ENCODE measurements around the gene COX4I1. TPM values are rescaled to one million over a fixed set of nuclear protein-coding genes. Genes with fewer than 3 reads are reported as not detected.

COX4I1 gene
- polyA plus RNA-seq, 3 donors: 985 to 1,312 (median 1,132) TPM

DNA sequence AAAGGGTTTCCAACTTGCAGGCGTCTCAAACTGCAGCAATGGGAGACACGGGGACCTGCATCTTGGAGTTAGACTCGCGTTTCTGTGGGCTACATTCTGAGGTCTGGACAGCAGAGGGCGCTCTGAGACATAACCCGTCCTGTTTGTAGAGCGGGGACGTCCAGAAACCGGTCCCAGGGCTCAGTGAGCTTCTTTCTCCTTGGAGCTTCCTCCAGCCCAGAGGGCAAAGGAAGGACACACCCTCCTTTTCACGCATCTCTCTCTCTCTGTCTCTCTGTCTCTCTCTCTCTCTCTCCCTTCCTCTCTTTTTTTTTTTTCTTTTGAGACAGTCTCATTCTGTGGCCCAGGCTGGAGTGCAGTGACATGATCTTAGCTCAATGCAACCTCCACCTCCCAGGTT lies 19.8 kb downstream of the COX4I1 start:
- 1% methylated on average over 9 of the region's 10 CpGs for WGBS (ENCODE audit: insufficient coverage)
- H3K4me3 Mint-ChIP-seq: peak overlapping the region in 1 of 2 donors; percentile 26
- peaks cover 13% of the 10 kb centered on the region for H3K4me1 Mint-ChIP-seq
- no peak overlapping the region for H3K27ac ChIP-seq (ENCODE audit: low read depth in 1 of 2, low read length in 2 of 2)
- TF ChIP-seq, protein P1, sequence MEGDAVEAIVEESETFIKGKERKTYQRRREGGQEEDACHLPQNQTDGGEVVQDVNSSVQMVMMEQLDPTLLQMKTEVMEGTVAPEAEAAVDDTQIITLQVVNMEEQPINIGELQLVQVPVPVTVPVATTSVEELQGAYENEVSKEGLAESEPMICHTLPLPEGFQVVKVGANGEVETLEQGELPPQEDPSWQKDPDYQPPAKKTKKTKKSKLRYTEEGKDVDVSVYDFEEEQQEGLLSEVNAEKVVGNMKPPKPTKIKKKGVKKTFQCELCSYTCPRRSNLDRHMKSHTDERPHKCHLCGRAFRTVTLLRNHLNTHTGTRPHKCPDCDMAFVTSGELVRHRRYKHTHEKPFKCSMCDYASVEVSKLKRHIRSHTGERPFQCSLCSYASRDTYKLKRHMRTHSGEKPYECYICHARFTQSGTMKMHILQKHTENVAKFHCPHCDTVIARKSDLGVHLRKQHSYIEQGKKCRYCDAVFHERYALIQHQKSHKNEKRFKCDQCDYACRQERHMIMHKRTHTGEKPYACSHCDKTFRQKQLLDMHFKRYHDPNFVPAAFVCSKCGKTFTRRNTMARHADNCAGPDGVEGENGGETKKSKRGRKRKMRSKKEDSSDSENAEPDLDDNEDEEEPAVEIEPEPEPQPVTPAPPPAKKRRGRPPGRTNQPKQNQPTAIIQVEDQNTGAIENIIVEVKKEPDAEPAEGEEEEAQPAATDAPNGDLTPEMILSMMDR (IDR thresholded peaks at IDR 0.05): peak; percentile 76
- H3K4me1 ChIP-seq (ENCODE audit: control insufficient read depth in 1 of 2, insufficient read depth in 2 of 2, low read length in 2 of 2): peaks cover 11 to 14% of the 10 kb centered on the region in 2 donors
- no peak overlapping the region for H2AFZ ChIP-seq (ENCODE audit: insufficient read depth, low read depth, low read length, poor library complexity, severe bottlenecking)
- H3K27ac Mint-ChIP-seq: no peak overlapping the region
- no peaks in the 10 kb centered on the region for H3K79me2 ChIP-seq (ENCODE audit: insufficient read depth, low read length)
- H3K27me3 Mint-ChIP-seq (ENCODE audit: low read depth in 3 of 3): peaks cover 9 to 19% (median 16%) of the 10 kb centered on the region in 3 donors
- no peaks in the 10 kb centered on the region for H3K36me3 Mint-ChIP-seq
- peaks cover 0 to 2% of the 10 kb centered on the region in 2 donors for H3K27me3 ChIP-seq (ENCODE audit: control insufficient read depth in 2 of 2, insufficient read depth in 2 of 2, low read length in 2 of 2)
- peak; percentile 81 to 89 (median 86) for DNase-seq
- H3K9me3 ChIP-seq (replicated peaks in 1 of 2; ENCODE audit: control insufficient read depth in 1 of 2, insufficient read depth in 1 of 2, low read length in 2 of 2): no peaks in the 10 kb centered on the region
- peaks cover 0 to under 1% (median 0%) of the 10 kb centered on the region in 7 donors for H3K9me3 Mint-ChIP-seq
- intact Hi-C loops (cut with micrococcal nuclease): loop anchor here in 1 of 2 donors (1.0 to 5.0 kb wide), 2 partner anchors 197 to 703 kb away; no protein-coding TSS in a partner anchor
- no peak overlapping the region for H3K4me2 ChIP-seq (replicated peaks; ENCODE audit: extremely low read depth, low read length, poor library complexity, severe bottlenecking)
- H4K20me1 ChIP-seq (ENCODE audit: insufficient read depth, low read length): no peaks in the 10 kb centered on the region
- no peaks in the 10 kb centered on the region for H3K36me3 ChIP-seq (replicated peaks in 1 of 2; ENCODE audit: control insufficient read depth in 1 of 2, insufficient read depth in 2 of 2, low read length in 2 of 2)
- no peak overlapping the region for H3K9ac ChIP-seq (ENCODE audit: insufficient read depth, low read length, poor library complexity, severe bottlenecking)
- no peak overlapping the region for H3K4me3 ChIP-seq (replicated peaks in 1 of 3; ENCODE audit: low read depth in 2 of 3, low read length in 3 of 3)

DNA sequence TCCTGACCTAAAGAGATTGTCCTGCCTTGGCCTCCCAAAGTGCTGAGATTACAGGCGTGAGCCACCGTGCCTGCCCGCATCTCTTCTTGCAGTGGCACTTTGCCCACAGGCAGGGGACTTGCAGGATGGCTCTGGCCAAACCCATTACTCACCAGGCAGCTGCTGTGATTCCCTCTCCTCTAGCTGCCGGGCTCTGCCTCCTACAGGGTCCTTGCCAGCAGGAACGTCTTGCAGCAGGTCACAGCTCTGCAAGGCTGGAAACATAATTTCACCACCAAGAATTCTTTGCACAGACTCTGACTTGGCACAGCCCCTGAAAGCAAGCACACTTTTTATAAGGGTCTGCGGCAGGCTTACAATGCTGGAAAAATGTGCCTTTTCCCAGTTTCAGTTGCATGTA lies 20.3 kb downstream of the COX4I1 start:
- Histone ChIP-seq H3K4me3 (replicated peaks in 1 of 3; ENCODE audit: low read depth in 2 of 3, low read length in 3 of 3) (no peak overlapping the region), H3K9ac (ENCODE audit: insufficient read depth, low read length, poor library complexity, severe bottlenecking) (no peak overlapping the region), H4K20me1 (ENCODE audit: insufficient read depth, low read length) (no peaks in the 10 kb centered on the region), H3K36me3 (replicated peaks in 1 of 2; ENCODE audit: control insufficient read depth in 1 of 2, insufficient read depth in 2 of 2, low read length in 2 of 2) (no peaks in the 10 kb centered on the region), H3K27ac (ENCODE audit: low read depth in 1 of 2, low read length in 2 of 2) (no peak overlapping the region), H3K4me2 (replicated peaks; ENCODE audit: extremely low read depth, low read length, poor library complexity, severe bottlenecking) (no peak overlapping the region), H3K27me3 (ENCODE audit: control insufficient read depth in 2 of 2, insufficient read depth in 2 of 2, low read length in 2 of 2) (peaks cover 0 to 2% of the 10 kb centered on the region in 2 donors), H3K4me1 (ENCODE audit: control insufficient read depth in 1 of 2, insufficient read depth in 2 of 2, low read length in 2 of 2) (peaks cover 16 to 19% of the 10 kb centered on the region in 2 donors), H2AFZ (ENCODE audit: insufficient read depth, low read depth, low read length, poor library complexity, severe bottlenecking) (no peak overlapping the region), H3K79me2 (ENCODE audit: insufficient read depth, low read length) (no peaks in the 10 kb centered on the region), H3K9me3 (replicated peaks in 1 of 2; ENCODE audit: control insufficient read depth in 1 of 2, insufficient read depth in 1 of 2, low read length in 2 of 2) (no peaks in the 10 kb centered on the region)
- DNase-seq: no peak
- Mint-ChIP-seq H3K27ac (no peak overlapping the region), H3K36me3 (no peaks in the 10 kb centered on the region), H3K4me1 (peaks cover 18% of the 10 kb centered on the region), H3K4me3 (peak overlapping the region in 1 of 2 donors; percentile 26), H3K27me3 (ENCODE audit: low read depth in 3 of 3) (peaks cover 7 to 15% (median 11%) of the 10 kb centered on the region in 3 donors), H3K9me3 (peaks cover 0 to 2% (median 0%) of the 10 kb centered on the region in 7 donors)
- TF ChIP-seq, protein P1 (IDR thresholded peaks at IDR 0.05): no peak
- WGBS (ENCODE audit: insufficient coverage): 85% methylated on average over 5 of the region's 6 CpGs
- intact Hi-C loops (cut with micrococcal nuclease): loop anchor here (1.0 to 5.0 kb wide), 5 partner anchors 83 to 703 kb away; no protein-coding TSS in a partner anchor

Data from CD14-positive monocyte (primary cell).